Endothelial cell of umbilical vein (primary cell): ENCODE results near the gene CCDC15. TPM values are rescaled to one million over a fixed set of nuclear protein-coding genes. Genes with fewer than 3 reads are reported as not detected.

ENCODE experiments used
- BruUV-seq: library from RNA; stranded (reverse); fragments of 400-500 nt; replicated peaks from 2 replicates; lab custom pipeline; 2021; lab: Mats Ljungman, UMichigan
- CTCF ChIA-PET: fragments of 300-600, 350-600 bp; sonication (Branson Sonifier 250); formaldehyde crosslinking; loops from one replicate; lab custom pipeline; 2021; ENCODE audit warnings: antibody characterized with exemption, inconsistent platforms; lab: Charles Lee
- POLR2A ChIA-PET: fragments of 300-600, 350-600 bp; sonication (Branson Sonifier 250); formaldehyde crosslinking; loops from one replicate; lab custom pipeline; 2021; ENCODE audit warnings: antibody characterized with exemption, inconsistent platforms; lab: Charles Lee
- DNase-seq: peaks from one replicate; pipeline ENCODE4 v3.0.0-alpha.2; 2011; ENCODE audit warnings: low read depth, low spot score
- FAIRE-seq: peaks from 2 replicates; lab custom pipeline; 2011; peaks lifted over from hg19 to GRCh38; lab: Jason Lieb, UNC
- H2AFZ ChIP-seq: 2 replicates; pipeline ENCODE4 v1.6.0; 2012; ENCODE audit warnings: low read depth, low read length, control low read depth, inconsistent platforms
- H3K27ac ChIP-seq: 2 replicates; pipeline ENCODE4 v1.5.1; 2011; ENCODE audit warnings: low read depth, mild to moderate bottlenecking, control low read depth, low read length, moderate library complexity; ENCODE audit not compliant: insufficient read depth
- H3K27me3 ChIP-seq, 2 experiments: 2 replicates each; pipeline versions ENCODE4 v1.6.0 to v1.6.1; 2011; ENCODE audit warnings: low read length in 2 of 2, mixed read lengths in 1 of 2; ENCODE audit not compliant: control insufficient read depth in 2 of 2, insufficient read depth in 2 of 2
- H3K36me3 ChIP-seq, 2 experiments: 2 replicates in 1 of 2; 3 replicates in 1 of 2; pipeline ENCODE4 v1.5.1; 2011; ENCODE audit warnings: low read length in 2 of 2, mild to moderate bottlenecking in 1 of 2, moderate library complexity in 1 of 2; ENCODE audit not compliant: control insufficient read depth in 2 of 2, insufficient read depth in 2 of 2; ENCODE audit errors: extremely low read depth in 1 of 2
- H3K4me1 ChIP-seq: 3 replicates; pipeline ENCODE4 v1.5.1; 2011; ENCODE audit warnings: mild to moderate bottlenecking, low read length; ENCODE audit not compliant: control insufficient read depth, insufficient read depth; ENCODE audit errors: extremely low read depth
- H3K4me2 ChIP-seq: 2 replicates; pipeline ENCODE4 v1.6.1; 2011; ENCODE audit warnings: low read length, control low read depth, mixed read lengths; ENCODE audit not compliant: insufficient read depth
- H3K4me3 ChIP-seq, 3 experiments: fragments of 200-600 bp in 1 of 3; sonication (generic), shearing (Covaris generic) in 1 of 3; replicated peaks in 1 of 3; 2 replicates each; pipeline ENCODE4 v1.5.1; 2011 to 2016; ENCODE audit warnings: control low read depth in 3 of 3, low read length in 3 of 3, mild to moderate bottlenecking in 2 of 3, inconsistent platforms in 1 of 3, low read depth in 1 of 3, moderate library complexity in 1 of 3; ENCODE audit not compliant: insufficient read depth in 1 of 3
- H3K79me2 ChIP-seq: 2 replicates; pipeline ENCODE4 v1.6.0; 2012; ENCODE audit warnings: low read length, inconsistent platforms; ENCODE audit not compliant: control insufficient read depth, insufficient read depth
- H3K9ac ChIP-seq: replicated peaks from 2 replicates; pipeline ENCODE3; 2011; ENCODE audit warnings: low read length, control low read depth; ENCODE audit not compliant: insufficient read depth; ENCODE audit errors: extremely low read depth
- H3K9me1 ChIP-seq: replicated peaks from 3 replicates; pipeline ENCODE4 v1.6.0; 2011; ENCODE audit warnings: mild to moderate bottlenecking, low read length; ENCODE audit not compliant: control insufficient read depth, insufficient read depth; ENCODE audit errors: extremely low read depth
- H3K9me3 ChIP-seq: replicated peaks from 2 replicates; pipeline ENCODE4 v1.5.1; 2012; ENCODE audit warnings: low read length, inconsistent platforms; ENCODE audit not compliant: control insufficient read depth, insufficient read depth
- H4K20me1 ChIP-seq: replicated peaks from 2 replicates; pipeline ENCODE3; 2011; ENCODE audit warnings: mild to moderate bottlenecking, low read length; ENCODE audit not compliant: control insufficient read depth, insufficient read depth; ENCODE audit errors: extremely low read depth
- EZH2 ChIP-seq: IDR thresholded peaks from 2 replicates; pipeline ENCODE4 v1.6.1; 2012; ENCODE audit warnings: borderline replicate concordance, low read depth, mild to moderate bottlenecking, moderate library complexity, low read length, inconsistent platforms; ENCODE audit not compliant: severe bottlenecking
- FOS ChIP-seq: IDR thresholded peaks from 2 replicates; pipeline ENCODE4 v1.6.1; 2011; ENCODE audit warnings: mild to moderate bottlenecking, low read length, moderate library complexity, borderline replicate concordance; ENCODE audit not compliant: insufficient read depth
- GATA2 ChIP-seq: IDR thresholded peaks from 2 replicates; pipeline ENCODE4 v1.7.0; 2011; ENCODE audit warnings: low read depth, mild to moderate bottlenecking, moderate library complexity, mixed read lengths, low read length; ENCODE audit not compliant: insufficient read length, insufficient read depth
- JUN ChIP-seq: IDR thresholded peaks from 2 replicates; pipeline ENCODE4 v1.6.1; 2011; ENCODE audit warnings: borderline replicate concordance, low read depth; ENCODE audit not compliant: insufficient read length, insufficient read depth
- MYC ChIP-seq: IDR thresholded peaks from one replicate; pipeline ENCODE4 v1.6.1; 2011; ENCODE audit warnings: mild to moderate bottlenecking, low read depth, low read length
- POLR2A ChIP-seq: IDR thresholded peaks from 2 replicates; pipeline ENCODE4 v1.6.1; 2012; ENCODE audit warnings: low read depth, mild to moderate bottlenecking, control low read depth, low read length
- POLR2AphosphoS5 ChIP-seq: IDR thresholded peaks from 2 replicates; pipeline ENCODE4 v1.6.1; 2012; ENCODE audit warnings: low read depth, mild to moderate bottlenecking, control low read depth, low read length, moderate library complexity; ENCODE audit not compliant: insufficient read depth
- dilution Hi-C: fragments of 300-500 bp; cut with MboI; formaldehyde crosslinking; loops from one replicate; pipeline ENCODE4 v1.15.0; 2019; ENCODE audit warnings: low sequenced_read_pairs; ENCODE audit not compliant: extremely low pct_ligation_motif_present
- intact Hi-C: fragments of 100-400 bp; cut with micrococcal nuclease; formaldehyde crosslinking; loops from one replicate; pipeline ENCODE4 v1.10.0; 2022
- polyA plus RNA-seq, 4 experiments: library from polyadenylated mRNA; depleted of rRNA in 3 of 4; stranded (reverse) in 3 of 4; unstranded in 1 of 4; fragments of >200 nt; gene quantifications; 2 replicates each; pipeline versions ENCODE4 v1.2.1 to v1.2.3, GENCODE V29; 2011 to 2012; ENCODE audit warnings: missing spikeins in 1 of 4
- total RNA-seq: library from RNA; stranded (reverse); gene quantifications from 2 replicates; pipeline ENCODE4 v1.2.3, GENCODE V29; 2021
- TF ChIP-seq, protein P1 (sequence below): IDR thresholded peaks from 2 replicates; pipeline ENCODE4 v1.6.1; 2011; ENCODE audit not compliant: insufficient read depth, insufficient read length
- TF ChIP-seq, protein P2 (sequence below), 2 donors: IDR thresholded peaks; 1 replicate in 1 of 2; 2 replicates in 1 of 2; pipeline ENCODE4 v1.5.1; 2011; ENCODE audit warnings: low read length in 2 of 2, mild to moderate bottlenecking in 2 of 2, moderate library complexity in 2 of 2, control low read depth in 1 of 2, inconsistent platforms in 1 of 2, low read depth in 1 of 2; ENCODE audit not compliant: insufficient read depth in 1 of 2; ENCODE audit errors: extremely low read depth in 1 of 2

Gene CCDC15
- total and polyA plus RNA-seq, 2 donors (not counting 3 experiments of a cell fraction or from before 2014, with no cell fraction given): 0.75 to 3.8 TPM

DNA sequence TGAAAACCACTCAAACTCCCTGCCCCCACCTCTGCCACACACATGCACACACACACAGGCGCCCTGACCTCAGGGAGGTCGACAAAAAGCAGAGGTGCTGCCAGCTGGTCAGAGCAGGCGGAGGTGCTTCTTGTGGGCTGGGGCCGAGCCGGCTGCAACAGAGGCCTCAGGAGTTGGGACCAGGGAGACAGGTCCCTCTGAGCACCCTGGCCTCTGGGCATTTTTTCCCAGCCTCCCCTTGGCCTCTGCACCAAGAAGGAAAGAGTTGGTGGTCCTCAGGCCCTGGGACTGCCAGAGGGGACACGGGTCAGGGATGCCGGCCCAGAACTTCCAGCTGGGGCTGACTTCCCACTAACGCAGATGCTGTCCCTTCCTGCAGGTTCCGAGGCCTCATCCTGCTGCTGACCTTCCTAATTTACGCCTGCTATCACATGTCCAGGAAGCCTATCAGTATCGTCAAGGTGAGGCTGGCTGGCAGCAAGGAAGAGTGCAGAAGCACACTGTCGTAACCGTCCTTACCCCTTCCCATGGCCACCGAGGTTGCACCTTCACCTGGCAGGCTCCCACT is 122.5 kb downstream of the CCDC15 start:
- no peaks in the 10 kb centered on the region for H3K4me1 ChIP-seq
- ChIA-PET CTCF (interaction anchor here (1.2 to 1.7 kb wide), 2 partner anchors 15 to 48 kb away, joined by 3 to 4 read pairs; no protein-coding TSS in a partner anchor), POLR2A (no interaction called here)
- H3K9ac ChIP-seq: no peak overlapping the region
- no peaks in the 10 kb centered on the region for H4K20me1 ChIP-seq
- no peaks in the 10 kb centered on the region for H3K9me3 ChIP-seq
- no peak overlapping the region for H3K27ac ChIP-seq
- BruUV-seq: no TSS peak
- H3K4me3 ChIP-seq: no peak overlapping the region
- no peaks in the 10 kb centered on the region for H3K36me3 ChIP-seq
- no peaks in the 10 kb centered on the region for H3K27me3 ChIP-seq
- H3K79me2 ChIP-seq: no peaks in the 10 kb centered on the region
- no peak overlapping the region for H2AFZ ChIP-seq
- no peak for DNase-seq
- dilution Hi-C loops: no loop called here
- FAIRE-seq: no peak
- intact Hi-C loops: no loop called here
- TF ChIP-seq EZH2 (no peak), POLR2A (no peak), GATA2 (no peak), JUN (no peak), FOS (no peak), MYC (no peak), POLR2AphosphoS5 (no peak)
- TF ChIP-seq, protein P1, sequence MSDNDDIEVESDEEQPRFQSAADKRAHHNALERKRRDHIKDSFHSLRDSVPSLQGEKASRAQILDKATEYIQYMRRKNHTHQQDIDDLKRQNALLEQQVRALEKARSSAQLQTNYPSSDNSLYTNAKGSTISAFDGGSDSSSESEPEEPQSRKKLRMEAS: no peak
- TF ChIP-seq, protein P2, sequence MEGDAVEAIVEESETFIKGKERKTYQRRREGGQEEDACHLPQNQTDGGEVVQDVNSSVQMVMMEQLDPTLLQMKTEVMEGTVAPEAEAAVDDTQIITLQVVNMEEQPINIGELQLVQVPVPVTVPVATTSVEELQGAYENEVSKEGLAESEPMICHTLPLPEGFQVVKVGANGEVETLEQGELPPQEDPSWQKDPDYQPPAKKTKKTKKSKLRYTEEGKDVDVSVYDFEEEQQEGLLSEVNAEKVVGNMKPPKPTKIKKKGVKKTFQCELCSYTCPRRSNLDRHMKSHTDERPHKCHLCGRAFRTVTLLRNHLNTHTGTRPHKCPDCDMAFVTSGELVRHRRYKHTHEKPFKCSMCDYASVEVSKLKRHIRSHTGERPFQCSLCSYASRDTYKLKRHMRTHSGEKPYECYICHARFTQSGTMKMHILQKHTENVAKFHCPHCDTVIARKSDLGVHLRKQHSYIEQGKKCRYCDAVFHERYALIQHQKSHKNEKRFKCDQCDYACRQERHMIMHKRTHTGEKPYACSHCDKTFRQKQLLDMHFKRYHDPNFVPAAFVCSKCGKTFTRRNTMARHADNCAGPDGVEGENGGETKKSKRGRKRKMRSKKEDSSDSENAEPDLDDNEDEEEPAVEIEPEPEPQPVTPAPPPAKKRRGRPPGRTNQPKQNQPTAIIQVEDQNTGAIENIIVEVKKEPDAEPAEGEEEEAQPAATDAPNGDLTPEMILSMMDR (IDR thresholded peaks at IDR 0.05; ENCODE audit: extremely low read depth in 1 of 2, insufficient read depth in 1 of 2, low read depth in 1 of 2, low read length in 2 of 2): no peak
- no peaks in the 10 kb centered on the region for H3K9me1 ChIP-seq
- H3K4me2 ChIP-seq: no peak overlapping the region
